ENCODE measurements around the gene GTF3C4.

DNA sequence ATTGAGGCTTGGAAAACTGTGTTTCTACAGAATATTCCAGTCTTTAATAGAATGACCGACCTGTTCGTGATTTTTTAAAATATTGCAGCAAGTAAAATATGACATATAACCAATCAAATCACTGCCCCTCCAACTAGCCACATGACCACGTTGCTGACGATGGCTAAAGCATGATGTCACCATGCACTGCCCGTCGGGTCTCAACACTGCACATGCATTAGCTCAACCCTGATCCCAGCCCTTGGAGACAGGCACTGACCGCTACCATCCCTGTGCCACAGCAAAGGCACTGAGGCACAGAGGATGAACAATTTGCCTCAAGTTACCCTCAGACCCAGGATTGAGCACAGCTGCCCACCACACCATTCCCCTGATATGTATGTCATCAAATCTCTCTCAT, 14.0 kb upstream of the GTF3C4 start:
- TF ChIP-seq CTCF (conservative IDR thresholded peaks at IDR 0.05 in 1 of 2, IDR thresholded peaks at IDR 0.05 in 1 of 2; ENCODE audit: extremely low read depth in 1 of 2, insufficient read depth in 1 of 2, low read depth in 1 of 2, low read length in 2 of 2) (no peak), EZH2 (IDR thresholded peaks at IDR 0.05; ENCODE audit: borderline replicate concordance, low read length) (no peak)
